ENCODE measurements around the gene MAL.

Gene MAL

DNA sequence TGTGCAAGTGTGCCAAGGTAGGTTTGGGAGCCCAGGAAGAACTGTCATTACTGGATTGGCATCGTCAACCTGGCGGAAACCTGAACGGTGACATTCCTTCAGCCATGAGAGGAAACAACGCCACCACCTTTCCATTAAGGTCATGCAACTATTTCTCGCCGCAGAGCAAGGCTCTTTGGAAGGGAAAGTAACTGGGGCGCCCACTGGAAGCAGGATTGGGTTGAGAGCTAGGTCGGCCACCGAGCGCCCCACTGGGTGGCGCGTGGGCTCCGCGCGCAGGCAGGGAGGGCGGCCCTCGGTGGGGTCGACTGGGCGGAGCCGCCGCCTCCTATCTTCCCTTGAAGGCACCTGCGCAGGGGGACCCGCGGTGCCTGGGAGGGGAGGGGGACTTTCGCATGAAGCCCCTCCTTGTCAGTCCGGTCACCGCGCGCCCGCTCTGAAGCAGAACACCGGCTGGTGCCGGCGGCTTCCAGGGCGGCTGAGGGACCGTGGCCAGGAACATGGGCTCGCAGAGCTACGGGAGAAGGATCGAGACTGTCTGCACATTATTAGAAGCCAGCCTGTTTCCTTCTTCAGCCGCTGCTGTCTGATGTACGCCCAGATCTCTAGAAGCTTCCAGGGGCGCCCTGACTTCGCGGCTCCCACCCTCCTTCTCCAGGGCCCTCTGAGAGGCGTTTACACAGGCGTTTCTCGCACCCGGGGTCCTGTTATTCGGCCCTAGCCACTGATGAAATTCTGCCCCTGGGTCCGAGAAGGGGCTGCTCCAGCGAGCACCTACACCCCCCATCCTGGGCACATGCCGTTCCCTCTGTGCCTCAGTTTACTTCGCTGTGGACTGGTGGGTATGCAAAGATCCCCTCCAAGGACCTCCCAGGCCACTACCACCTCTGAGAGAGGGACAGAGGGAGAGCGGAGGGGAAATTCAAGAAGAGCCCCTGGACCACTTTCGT is 27.3 kb upstream of the MAL start:
- Histone ChIP-seq H3K27ac (ENCODE audit: low read depth, low read length, poor library complexity, severe bottlenecking) (no peak overlapping the region), H3K9me2 (ENCODE audit: low read depth, low read length) (no peaks in the 10 kb centered on the region), H3K36me3 (ENCODE audit: insufficient read depth, low read length) (no peaks in the 10 kb centered on the region), H2AFZ (ENCODE audit: low read length) (no peak overlapping the region), H3K27me3 (ENCODE audit: insufficient read depth, low read length) (no peaks in the 10 kb centered on the region), H3K79me2 (ENCODE audit: insufficient read depth, low read length) (no peaks in the 10 kb centered on the region), H3K9ac (ENCODE audit: low read length) (no peak overlapping the region), H3K4me3 (ENCODE audit: low read depth, low read length, poor library complexity, severe bottlenecking) (no peak overlapping the region), H4K20me1 (ENCODE audit: insufficient read depth, low read length) (no peaks in the 10 kb centered on the region), H3K9me3 (ENCODE audit: low read length) (no peaks in the 10 kb centered on the region), H3F3A (ENCODE audit: insufficient read depth, low read length) (no peaks in the 10 kb centered on the region), H3K4me2 (ENCODE audit: low read length) (no peak overlapping the region), H3K4me1 (ENCODE audit: insufficient read depth, low read length, severe bottlenecking) (no peaks in the 10 kb centered on the region)
- no peak for TF ChIP-seq EZH2 (IDR thresholded peaks at IDR 0.05; ENCODE audit: borderline replicate concordance, low read length)
- TF ChIP-seq, protein P1, sequence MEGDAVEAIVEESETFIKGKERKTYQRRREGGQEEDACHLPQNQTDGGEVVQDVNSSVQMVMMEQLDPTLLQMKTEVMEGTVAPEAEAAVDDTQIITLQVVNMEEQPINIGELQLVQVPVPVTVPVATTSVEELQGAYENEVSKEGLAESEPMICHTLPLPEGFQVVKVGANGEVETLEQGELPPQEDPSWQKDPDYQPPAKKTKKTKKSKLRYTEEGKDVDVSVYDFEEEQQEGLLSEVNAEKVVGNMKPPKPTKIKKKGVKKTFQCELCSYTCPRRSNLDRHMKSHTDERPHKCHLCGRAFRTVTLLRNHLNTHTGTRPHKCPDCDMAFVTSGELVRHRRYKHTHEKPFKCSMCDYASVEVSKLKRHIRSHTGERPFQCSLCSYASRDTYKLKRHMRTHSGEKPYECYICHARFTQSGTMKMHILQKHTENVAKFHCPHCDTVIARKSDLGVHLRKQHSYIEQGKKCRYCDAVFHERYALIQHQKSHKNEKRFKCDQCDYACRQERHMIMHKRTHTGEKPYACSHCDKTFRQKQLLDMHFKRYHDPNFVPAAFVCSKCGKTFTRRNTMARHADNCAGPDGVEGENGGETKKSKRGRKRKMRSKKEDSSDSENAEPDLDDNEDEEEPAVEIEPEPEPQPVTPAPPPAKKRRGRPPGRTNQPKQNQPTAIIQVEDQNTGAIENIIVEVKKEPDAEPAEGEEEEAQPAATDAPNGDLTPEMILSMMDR (IDR thresholded peaks at IDR 0.05; ENCODE audit: low read length): no peak

DNA sequence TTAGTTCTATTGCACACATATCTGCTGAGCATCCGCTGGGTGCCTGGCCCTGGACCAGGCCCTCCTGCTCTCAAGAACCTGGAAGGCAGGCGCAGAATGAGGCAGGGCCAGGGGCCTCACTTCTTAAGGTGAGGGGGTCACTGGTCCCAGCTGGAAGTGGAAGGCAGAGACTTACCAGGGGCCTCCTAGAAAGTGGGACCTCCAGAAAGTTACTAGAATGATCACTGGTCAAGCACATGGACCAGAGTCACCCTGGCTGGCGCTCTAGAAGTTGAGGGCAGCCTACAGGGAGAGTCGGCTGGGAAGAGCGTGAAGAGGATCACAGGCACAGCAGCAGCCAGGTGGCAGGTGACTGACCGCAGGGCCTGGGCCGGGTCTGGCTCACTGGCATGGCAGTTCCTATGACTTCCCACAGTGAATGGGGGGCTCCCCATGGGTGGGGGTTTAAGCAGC is 26.1 kb upstream of the MAL start:
- no peaks in the 10 kb centered on the region for H3K9me3 ChIP-seq (ENCODE audit: low read length)
- no peaks in the 10 kb centered on the region for H3K36me3 ChIP-seq (ENCODE audit: insufficient read depth, low read length)
- no peaks in the 10 kb centered on the region for H3K4me1 ChIP-seq (ENCODE audit: insufficient read depth, low read length, severe bottlenecking)
- no peak overlapping the region for H2AFZ ChIP-seq (ENCODE audit: low read length)
- no peak overlapping the region for H3K27ac ChIP-seq (ENCODE audit: low read depth, low read length, poor library complexity, severe bottlenecking)
- no peak overlapping the region for H3K4me3 ChIP-seq (ENCODE audit: low read depth, low read length, poor library complexity, severe bottlenecking)
- no peaks in the 10 kb centered on the region for H3K27me3 ChIP-seq (ENCODE audit: insufficient read depth, low read length)
- no peaks in the 10 kb centered on the region for H3K79me2 ChIP-seq (ENCODE audit: insufficient read depth, low read length)
- no peak for TF ChIP-seq EZH2 (IDR thresholded peaks at IDR 0.05; ENCODE audit: borderline replicate concordance, low read length)
- H3K4me2 ChIP-seq (ENCODE audit: low read length): no peak overlapping the region
- no peaks in the 10 kb centered on the region for H3F3A ChIP-seq (ENCODE audit: insufficient read depth, low read length)
- H3K9me2 ChIP-seq (ENCODE audit: low read depth, low read length): no peaks in the 10 kb centered on the region
- no peaks in the 10 kb centered on the region for H4K20me1 ChIP-seq (ENCODE audit: insufficient read depth, low read length)
- H3K9ac ChIP-seq (ENCODE audit: low read length): no peak overlapping the region

DNA sequence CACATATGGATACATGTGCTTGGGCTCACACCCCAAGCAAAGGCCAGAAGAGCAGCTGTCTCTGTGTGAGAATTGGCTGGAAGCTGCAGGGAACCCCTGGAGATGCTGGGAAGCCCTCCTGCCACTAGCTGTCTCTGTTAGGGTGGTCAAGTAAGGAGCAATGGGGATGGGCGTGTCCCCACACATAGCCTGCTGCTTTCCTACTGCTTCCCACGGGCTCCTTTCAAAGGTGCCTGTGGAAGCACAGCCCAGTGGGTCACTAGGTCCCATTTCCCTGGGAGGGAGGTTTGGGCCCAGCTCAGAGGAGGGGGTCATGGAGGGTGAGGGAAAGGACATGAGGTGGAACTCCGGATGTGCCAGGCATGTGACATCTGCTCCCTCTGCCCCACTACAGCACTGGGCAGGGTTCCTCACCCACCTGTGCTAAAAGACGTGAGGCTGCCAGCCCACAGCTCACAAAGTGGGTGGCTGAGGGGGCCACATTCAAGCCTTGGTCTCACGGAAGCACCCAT is 24.4 kb upstream of the MAL start:
- no peak overlapping the region for H3K27ac ChIP-seq (ENCODE audit: low read depth, low read length, poor library complexity, severe bottlenecking)
- H4K20me1 ChIP-seq (ENCODE audit: insufficient read depth, low read length): no peaks in the 10 kb centered on the region
- TF ChIP-seq, protein P1 (IDR thresholded peaks at IDR 0.05; ENCODE audit: low read length): no peak
- TF ChIP-seq EZH2 (IDR thresholded peaks at IDR 0.05; ENCODE audit: borderline replicate concordance, low read length): no peak
- H3K36me3 ChIP-seq (ENCODE audit: insufficient read depth, low read length): no peaks in the 10 kb centered on the region
- H3K9ac ChIP-seq (ENCODE audit: low read length): no peak overlapping the region
- H3K4me3 ChIP-seq (ENCODE audit: low read depth, low read length, poor library complexity, severe bottlenecking): no peak overlapping the region
- no peaks in the 10 kb centered on the region for H3K4me1 ChIP-seq (ENCODE audit: insufficient read depth, low read length, severe bottlenecking)
- H3F3A ChIP-seq (ENCODE audit: insufficient read depth, low read length): no peaks in the 10 kb centered on the region
- no peaks in the 10 kb centered on the region for H3K9me3 ChIP-seq (ENCODE audit: low read length)
- no peaks in the 10 kb centered on the region for H3K79me2 ChIP-seq (ENCODE audit: insufficient read depth, low read length)
- H3K9me2 ChIP-seq (ENCODE audit: low read depth, low read length): no peaks in the 10 kb centered on the region
- H3K4me2 ChIP-seq (ENCODE audit: low read length): no peak overlapping the region
- no peaks in the 10 kb centered on the region for H3K27me3 ChIP-seq (ENCODE audit: insufficient read depth, low read length)
- no peak overlapping the region for H2AFZ ChIP-seq (ENCODE audit: low read length)

All from OCI-LY1 (cell line).